WTC11 (cell line): ENCODE data around the gene HMGXB3. TPM values are rescaled to one million over a fixed set of nuclear protein-coding genes. Genes with fewer than 3 reads are reported as not detected.
"Not testable (repeated sequence)": the region's sequence is repeated elsewhere in the genome, so short reads cannot be mapped to it uniquely, and the experiment has no call there.

Source experiments
- ATAC-seq: fragments of 200-7000 bp; cut with Tn5 transposase; 2 replicates; pipeline ENCODE4 v1.10.0; 2021; ENCODE audit warnings: mild to moderate bottlenecking, moderate library complexity
- CTCF ChIA-PET: fragments of 300-600 bp; sonication (Branson Sonifier 250); formaldehyde crosslinking; loops from one replicate; lab custom pipeline; 2021; ENCODE audit warnings: antibody characterized with exemption; lab: Charles Lee
- POLR2A ChIA-PET: fragments of 350-600 bp; sonication (Branson Sonifier 250); formaldehyde crosslinking; loops from one replicate; lab custom pipeline; 2021; ENCODE audit warnings: antibody characterized with exemption; lab: Charles Lee
- DNase-seq: peaks from one replicate; pipeline ENCODE4 v3.0.0; 2021; ENCODE audit warnings: low spot score
- H3K27ac Mint-ChIP-seq: 2 replicates; pipeline ENCODE4 v1.8.0; 2021; ENCODE audit warnings: mixed read lengths
- H3K27me3 Mint-ChIP-seq: 2 replicates; pipeline ENCODE4 v1.8.0; 2021; ENCODE audit warnings: low read depth, mild to moderate bottlenecking, moderate library complexity, mixed read lengths
- H3K36me3 Mint-ChIP-seq: 2 replicates; pipeline ENCODE4 v1.8.0; 2021; ENCODE audit warnings: mixed read lengths
- H3K4me1 Mint-ChIP-seq: 2 replicates; pipeline ENCODE4 v1.8.0; 2022; ENCODE audit warnings: mixed read lengths
- H3K4me3 Mint-ChIP-seq: 2 replicates; pipeline ENCODE4 v1.8.0; 2021; ENCODE audit warnings: mild to moderate bottlenecking, moderate library complexity, mixed read lengths
- H3K9me3 Mint-ChIP-seq: 2 replicates; pipeline ENCODE4 v1.8.0; 2021; ENCODE audit warnings: mixed read lengths
- AFF4 ChIP-seq: sonication (generic); formaldehyde crosslinking; IDR thresholded peaks from 2 replicates; pipeline ENCODE4 v1.8.1; 2023; ENCODE audit warnings: mild to moderate bottlenecking, missing genetic modification reagents, borderline replicate concordance
- ATF6 ChIP-seq: sonication (generic); formaldehyde crosslinking; IDR thresholded peaks from 2 replicates; pipeline ENCODE4 v1.8.1; 2023; ENCODE audit warnings: mild to moderate bottlenecking, missing genetic modification reagents
- CREM ChIP-seq: sonication (generic); formaldehyde crosslinking; IDR thresholded peaks from 2 replicates; pipeline ENCODE4 v1.8.1; 2022; ENCODE audit warnings: mild to moderate bottlenecking, missing genetic modification reagents, moderate library complexity
- CTCF ChIP-seq: fragments of 200-600 bp; IDR thresholded peaks from 2 replicates; pipeline ENCODE4 v1.8.0; 2022; ENCODE audit warnings: antibody characterized with exemption
- FOXP1 ChIP-seq: sonication (generic); formaldehyde crosslinking; IDR thresholded peaks from 2 replicates; pipeline ENCODE4 v1.8.0; 2022; ENCODE audit warnings: missing genetic modification reagents, mild to moderate bottlenecking, moderate library complexity, borderline replicate concordance
- GABPB1 ChIP-seq: sonication (generic); formaldehyde crosslinking; IDR thresholded peaks from 2 replicates; pipeline ENCODE4 v1.8.1; 2023; ENCODE audit warnings: mild to moderate bottlenecking, missing genetic modification reagents
- JUN ChIP-seq: sonication (generic); formaldehyde crosslinking; IDR thresholded peaks from 2 replicates; pipeline ENCODE4 v1.8.0; 2023; ENCODE audit warnings: mild to moderate bottlenecking, missing genetic modification reagents
- OVOL2 ChIP-seq: fragments of 250-450 bp; sonication (Bioruptor Pico); IDR thresholded peaks from 2 replicates; pipeline ENCODE4 v1.9.0; 2021; ENCODE audit warnings: mild to moderate bottlenecking, borderline replicate concordance
- PREB ChIP-seq: sonication (generic); formaldehyde crosslinking; IDR thresholded peaks from 2 replicates; pipeline ENCODE4 v1.8.1; 2022; ENCODE audit warnings: mild to moderate bottlenecking, missing genetic modification reagents, moderate library complexity, borderline replicate concordance
- SOX15 ChIP-seq: fragments of 250-450 bp; sonication (Bioruptor Pico); IDR thresholded peaks from 2 replicates; pipeline ENCODE4 v1.9.0; 2021; ENCODE audit warnings: mild to moderate bottlenecking
- TP53 ChIP-seq: sonication (generic); formaldehyde crosslinking; IDR thresholded peaks from 2 replicates; pipeline ENCODE4 v1.8.1; 2023; ENCODE audit warnings: mild to moderate bottlenecking, missing genetic modification reagents
- USF1 ChIP-seq: sonication (generic); formaldehyde crosslinking; IDR thresholded peaks from 2 replicates; pipeline ENCODE4 v1.8.0; 2022; ENCODE audit warnings: mild to moderate bottlenecking, missing genetic modification reagents
- ZNF138 ChIP-seq: sonication (generic); formaldehyde crosslinking; conservative IDR thresholded peaks from 2 replicates; pipeline ENCODE4 v1.8.1; 2022; ENCODE audit warnings: mild to moderate bottlenecking, moderate library complexity, missing genetic modification reagents
- ZNF416 ChIP-seq: fragments of 250-450 bp; sonication (Bioruptor Pico); IDR thresholded peaks from 2 replicates; pipeline ENCODE4 v1.9.0; 2021; ENCODE audit warnings: mild to moderate bottlenecking, inconsistent platforms
- ZNF671 ChIP-seq: fragments of 250-450 bp; sonication (Bioruptor Pico); IDR thresholded peaks from 2 replicates; pipeline ENCODE4 v1.8.0; 2021; ENCODE audit warnings: mild to moderate bottlenecking
- total RNA-seq: library from RNA; stranded (reverse); gene quantifications from 3 replicates; pipeline ENCODE4 v1.2.3, GENCODE V29; 2021

The HMGXB3 gene
- total RNA-seq, 1 experiment from 2014 or later = 31.6 TPM

GRCh38 chr5:150024346-150024984 is 23.9 kb downstream of the HMGXB3 start:
- no peak overlapping the region for H3K4me3 Mint-ChIP-seq
- TF ChIP-seq ZNF138 (no peak), PREB (no peak), CREM (CRISPR knock-in tag) (no peak), ZNF416 (CRISPR knock-in tag) (no peak), AFF4 (CRISPR knock-in tag) (no peak), GABPB1 (CRISPR knock-in tag) (no peak), SOX15 (CRISPR knock-in tag) (no peak), ATF6 (CRISPR knock-in tag) (no peak), USF1 (CRISPR knock-in tag) (no peak)
- TF ChIP-seq, all 79 proteins: peak for 0
- Mint-ChIP-seq H3K9me3 (no peaks in the 10 kb centered on the region), H3K4me1 (peaks cover 32% of the 10 kb centered on the region), H3K27ac (no peak overlapping the region), H3K36me3 (peaks cover 70% of the 10 kb centered on the region), H3K27me3 (no peaks in the 10 kb centered on the region)
- no peak for DNase-seq
- ATAC-seq = no peak
- ChIA-PET POLR2A (no interaction called here), CTCF (no interaction called here)

- peaks cover 16% of the 10 kb centered on the region for H3K4me1 Mint-ChIP-seq
- H3K27ac Mint-ChIP-seq = no peak overlapping the region
- H3K9me3 Mint-ChIP-seq = no peaks in the 10 kb centered on the region
- H3K4me3 Mint-ChIP-seq = no peak overlapping the region
- no peak for DNase-seq
- ChIA-PET CTCF (no interaction called here), POLR2A (no interaction called here)
- peaks cover 66% of the 10 kb centered on the region for H3K36me3 Mint-ChIP-seq
- no peak for TF ChIP-seq TP53
- no peak for TF ChIP-seq ZNF416 (CRISPR knock-in tag)
- TF ChIP-seq OVOL2 (CRISPR knock-in tag) = no peak
- no peak for TF ChIP-seq FOXP1 (CRISPR knock-in tag)
- no peak for TF ChIP-seq CTCF
- TF ChIP-seq ZNF671 (CRISPR knock-in tag) = no peak
- no peak for TF ChIP-seq ZNF138
- no peak for TF ChIP-seq JUN (CRISPR knock-in tag)
- TF ChIP-seq, all 79 proteins: peak for 0
- ATAC-seq = no peak
- no peaks in the 10 kb centered on the region for H3K27me3 Mint-ChIP-seq
Measured at GRCh38 chr5:150026682-150027172, 26.2 kb downstream of the HMGXB3 start.

GRCh38 chr5:150028047-150028446 is 27.5 kb downstream of the HMGXB3 start:
- H3K4me1 Mint-ChIP-seq, ATAC-seq, POLR2A ChIA-PET, H3K4me3 Mint-ChIP-seq, CTCF ChIA-PET, DNase-seq, H3K27me3 Mint-ChIP-seq, H3K9me3 Mint-ChIP-seq: not testable (repeated sequence)
- Mint-ChIP-seq H3K27ac (peak overlapping the region; percentile 1; the same call in 1 of the 2 replicates), H3K36me3 (peaks cover 70% of the 10 kb centered on the region)
